Measurements from ENCODE around the gene FGFR1OP2.
A peak's percentile ranks its signal among the peaks of the same experiment; 100 is the strongest.
"Not testable (repeated sequence)": the region's sequence is repeated elsewhere in the genome, so short reads cannot be mapped to it uniquely, and the experiment has no call there.

The FGFR1OP2 gene

DNA sequence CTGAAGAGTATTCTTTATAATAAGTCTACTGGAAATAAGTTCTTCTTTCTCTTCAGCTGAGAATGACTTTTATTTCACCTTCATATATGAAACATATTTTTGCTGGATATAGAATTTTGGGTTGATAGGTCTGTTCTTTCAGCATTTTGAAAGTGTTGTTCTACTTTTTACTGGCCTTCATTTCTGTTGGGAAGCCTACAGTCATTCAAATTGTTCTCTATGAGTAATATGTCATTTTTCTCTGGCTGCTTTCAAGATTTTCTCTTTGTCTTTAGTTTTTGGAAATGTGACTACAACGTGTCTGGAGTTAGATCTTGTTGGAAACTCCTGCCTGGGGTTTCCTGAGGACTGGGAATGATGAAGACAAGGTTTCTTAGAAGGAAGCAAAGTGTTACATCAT is 10.0 kb downstream of the FGFR1OP2 start:
- no peak for DNase-seq

DNA sequence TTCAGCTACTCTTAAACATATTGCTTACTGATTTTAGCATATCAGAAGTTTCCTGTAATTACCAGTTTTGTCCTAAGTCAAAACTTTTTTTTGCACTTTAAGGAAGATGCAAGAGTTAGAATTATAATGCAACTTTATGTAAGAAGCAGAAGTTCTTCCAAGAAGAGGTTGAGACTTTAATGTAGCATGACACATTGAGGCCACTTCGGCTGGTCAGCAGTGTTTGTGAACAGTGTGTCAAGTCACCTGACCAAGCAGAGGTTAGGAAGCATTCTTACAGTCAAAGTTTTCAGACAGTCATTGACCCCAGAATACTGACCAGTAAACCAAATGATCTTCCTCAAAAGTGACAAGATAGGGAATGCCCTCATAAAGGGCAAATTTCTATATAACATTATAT is 15.2 kb downstream of the FGFR1OP2 start:
- DNase-seq = no peak

DNA sequence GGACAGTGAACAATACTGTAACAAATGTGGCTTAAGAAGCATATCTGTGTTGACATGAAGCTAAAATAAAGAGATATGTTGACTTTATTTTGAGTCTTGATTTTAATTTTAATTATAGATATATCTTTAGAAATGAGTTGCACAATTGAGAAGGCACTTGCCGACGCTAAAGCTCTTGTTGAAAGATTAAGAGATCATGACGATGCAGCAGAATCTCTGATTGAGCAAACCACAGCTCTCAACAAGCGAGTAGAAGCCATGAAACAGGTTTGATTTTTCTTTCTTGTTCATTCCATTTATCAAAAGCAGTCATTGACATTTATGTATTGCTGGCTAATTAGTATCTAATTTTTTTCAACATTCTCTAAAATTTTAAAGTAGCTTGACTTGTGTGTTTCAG is 15.8 kb downstream of the FGFR1OP2 start:
- no peak for DNase-seq

DNA sequence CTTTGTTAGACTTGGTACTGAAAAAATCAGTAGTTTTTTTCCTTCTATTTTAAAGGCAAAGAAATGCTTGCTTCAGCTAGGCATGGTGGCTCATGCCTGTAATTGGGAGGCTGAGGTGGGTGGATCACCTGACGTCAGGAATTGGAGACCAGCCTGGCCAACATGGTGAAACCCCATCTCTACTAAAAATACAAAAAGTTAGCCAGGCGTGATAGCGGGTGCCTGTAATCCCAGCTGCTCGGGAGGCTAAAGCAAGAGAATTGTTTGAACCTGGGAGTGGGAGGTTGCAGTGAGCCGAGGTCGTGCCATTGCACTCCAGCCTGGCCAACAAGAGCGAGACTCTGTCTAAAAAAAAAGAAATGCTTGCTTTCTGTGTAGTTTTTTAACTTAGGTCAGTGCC is 23.1 kb downstream of the FGFR1OP2 start:
- not testable (repeated sequence) for DNase-seq

DNA sequence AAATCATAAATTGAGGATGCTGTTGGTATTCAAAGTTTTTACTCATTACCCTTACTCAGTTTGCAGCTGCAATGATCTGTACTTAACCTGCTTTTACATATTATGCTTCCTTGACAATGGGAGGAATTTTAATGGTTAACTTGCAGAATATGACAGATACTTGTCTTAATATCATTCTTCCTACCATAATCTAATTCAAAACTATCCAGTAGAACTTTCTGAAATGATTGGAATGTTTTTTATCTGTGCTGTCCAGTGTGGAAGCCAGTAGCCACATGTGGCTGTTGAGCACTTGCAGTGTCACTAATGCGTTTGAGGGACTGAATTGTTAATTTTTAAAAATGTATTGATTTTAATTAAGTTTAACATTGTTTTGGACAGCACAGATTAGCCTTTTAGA is 23.5 kb downstream of the FGFR1OP2 start:
- DNase-seq = no peak

DNA sequence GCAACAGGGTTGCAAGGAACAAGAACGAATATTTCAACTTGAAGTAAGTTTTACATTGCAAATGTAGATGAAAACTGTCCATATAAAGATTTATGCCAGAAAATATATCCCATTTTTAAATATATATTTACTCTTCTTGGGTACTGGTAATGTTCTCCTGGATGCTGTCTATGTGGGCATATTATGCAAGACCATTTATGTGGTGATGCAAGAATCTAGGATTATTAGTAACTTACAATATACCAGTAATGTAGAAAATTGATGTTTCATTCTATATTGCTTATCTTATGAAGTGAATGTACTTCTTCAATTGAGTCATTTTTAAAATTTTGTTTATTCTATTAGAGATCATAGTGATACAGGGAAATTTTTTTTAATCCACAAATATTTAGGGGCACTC is 25.1 kb downstream of the FGFR1OP2 start:
- DNase-seq = no peak

DNA sequence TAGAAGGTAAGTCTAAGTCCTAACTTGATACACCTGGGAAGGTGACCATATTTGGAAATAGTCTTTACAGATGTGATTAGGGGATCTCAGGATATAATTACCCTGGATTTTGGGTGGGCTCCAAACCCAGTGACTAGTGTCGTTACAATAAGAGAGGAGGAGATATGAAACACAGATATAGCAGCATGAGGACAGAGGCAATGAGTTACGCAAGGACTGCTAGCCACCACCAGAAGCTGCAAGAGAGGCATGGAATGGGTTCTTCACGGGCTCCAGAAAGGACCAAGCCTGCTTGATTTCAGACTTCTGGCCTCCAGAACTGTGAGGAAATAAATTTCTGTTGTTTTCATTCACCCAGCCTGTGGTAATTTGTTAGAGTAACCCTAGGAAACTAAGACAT is 28.6 kb downstream of the FGFR1OP2 start:
- DNase-seq = no peak

DNA sequence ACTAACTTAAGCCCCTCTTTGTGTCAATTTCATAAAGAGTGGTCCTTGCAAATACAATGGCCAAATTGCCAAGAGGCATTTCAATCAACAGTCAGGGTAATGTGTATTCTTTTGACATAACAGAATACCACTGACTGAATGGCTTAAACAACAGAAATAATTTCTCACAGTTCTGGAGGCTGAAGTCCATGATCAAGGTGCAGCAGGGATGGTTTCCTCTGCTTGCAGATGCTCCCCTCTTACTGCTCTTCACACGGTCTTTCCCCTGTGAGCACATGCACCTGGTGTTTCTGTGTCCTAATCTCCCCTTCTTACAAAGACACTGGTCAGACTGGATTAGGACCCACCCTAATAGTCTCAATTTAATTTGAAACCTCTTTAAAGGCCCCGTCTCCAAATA is 31.9 kb downstream of the FGFR1OP2 start:
- DNase-seq = no peak

DNA sequence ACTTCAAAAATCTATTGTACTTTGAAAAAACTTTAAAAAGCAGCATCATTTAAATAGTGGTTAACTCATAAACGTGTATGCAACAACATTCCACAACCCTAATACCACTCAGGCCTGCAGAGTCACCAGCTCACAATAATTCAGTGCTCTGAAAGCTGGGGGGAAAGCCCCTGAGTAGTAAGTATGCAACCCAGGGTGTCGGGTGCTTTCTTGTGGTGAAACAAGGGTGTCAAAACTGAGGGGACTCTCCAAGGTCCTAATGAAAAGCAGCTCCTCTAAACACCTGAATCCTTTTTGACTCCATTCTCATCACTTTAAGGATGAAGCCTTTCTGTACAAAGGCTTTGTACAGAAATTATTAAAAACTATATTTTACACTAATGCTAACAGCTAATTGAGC is 33.7 kb downstream of the FGFR1OP2 start:
- peak; percentile 40 for DNase-seq

DNA sequence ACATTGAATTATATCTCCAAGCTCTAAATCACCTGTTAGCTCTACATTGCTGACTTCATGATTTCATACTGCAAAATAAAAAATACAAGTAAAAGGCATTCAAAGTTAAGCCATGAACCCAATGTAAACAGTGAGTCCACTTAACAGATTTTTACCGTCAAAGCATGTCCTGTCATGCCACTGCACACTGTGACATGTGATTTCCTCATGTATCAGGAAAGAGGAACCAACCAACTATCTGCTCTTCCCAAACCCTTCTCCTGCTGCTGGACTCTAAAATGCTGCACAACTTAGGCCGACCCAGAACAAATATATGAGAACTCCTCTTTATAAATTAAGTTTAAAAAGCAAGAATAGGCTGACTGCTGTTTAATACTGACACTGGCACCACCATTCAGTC is 38.4 kb downstream of the FGFR1OP2 start:
- no peak for DNase-seq

DNA sequence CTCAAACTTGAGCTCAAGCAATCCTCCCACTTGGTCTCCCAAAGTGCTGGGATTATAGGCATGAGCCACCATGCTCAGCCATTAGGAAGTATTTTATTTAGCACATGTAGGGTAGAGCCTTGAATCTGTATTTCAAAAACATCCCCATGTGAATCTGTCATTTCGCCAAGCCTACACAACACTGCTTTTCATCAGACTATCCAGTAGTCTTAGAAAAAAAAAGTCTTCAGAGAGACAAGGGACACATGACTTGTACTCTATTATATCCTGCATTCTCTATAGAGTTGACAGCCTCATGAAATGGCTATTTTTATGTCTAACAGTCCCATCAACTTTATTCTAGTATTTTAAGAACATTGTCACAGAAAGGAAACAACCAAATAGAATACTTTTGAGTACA is 40.5 kb downstream of the FGFR1OP2 start:
- no peak for DNase-seq

DNA sequence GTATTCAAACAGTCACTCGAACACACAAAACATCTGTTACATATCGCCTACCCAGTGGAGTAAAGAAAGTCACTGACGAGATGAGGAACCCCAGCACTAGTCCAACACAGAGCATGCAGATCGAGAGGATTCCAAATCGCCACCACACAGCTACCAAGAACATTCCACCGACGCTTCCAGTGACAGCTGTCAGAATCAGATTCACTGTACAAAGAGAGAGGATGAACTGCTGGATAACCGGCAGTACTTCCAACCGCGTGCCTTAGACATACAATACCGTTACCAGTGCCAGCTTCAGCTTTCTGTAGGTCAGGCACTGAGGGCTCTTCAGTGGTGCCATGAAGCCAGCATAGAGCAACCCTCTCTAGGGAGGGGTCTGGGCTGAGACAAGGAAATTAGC is 41.5 kb downstream of the FGFR1OP2 start:
- no peak for DNase-seq

DNA sequence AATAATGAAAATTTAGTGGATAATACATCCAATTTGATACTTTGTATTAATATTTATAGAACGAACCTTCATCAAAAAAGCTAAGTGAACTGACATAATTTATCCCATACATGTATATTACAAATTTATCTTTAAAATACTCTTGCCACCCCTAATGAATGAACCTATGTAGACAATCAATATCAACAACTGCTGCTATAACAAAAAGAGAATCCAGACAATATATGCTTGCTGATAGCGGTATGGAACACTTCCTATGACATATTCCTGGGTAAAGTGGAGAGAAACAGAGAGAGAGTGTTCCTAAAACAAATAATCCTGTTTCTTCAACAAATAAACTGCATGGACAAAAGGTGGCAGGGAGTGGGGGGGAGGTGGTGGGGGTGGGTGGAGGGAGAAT is 44.6 kb downstream of the FGFR1OP2 start:
- DNase-seq = no peak

DNA sequence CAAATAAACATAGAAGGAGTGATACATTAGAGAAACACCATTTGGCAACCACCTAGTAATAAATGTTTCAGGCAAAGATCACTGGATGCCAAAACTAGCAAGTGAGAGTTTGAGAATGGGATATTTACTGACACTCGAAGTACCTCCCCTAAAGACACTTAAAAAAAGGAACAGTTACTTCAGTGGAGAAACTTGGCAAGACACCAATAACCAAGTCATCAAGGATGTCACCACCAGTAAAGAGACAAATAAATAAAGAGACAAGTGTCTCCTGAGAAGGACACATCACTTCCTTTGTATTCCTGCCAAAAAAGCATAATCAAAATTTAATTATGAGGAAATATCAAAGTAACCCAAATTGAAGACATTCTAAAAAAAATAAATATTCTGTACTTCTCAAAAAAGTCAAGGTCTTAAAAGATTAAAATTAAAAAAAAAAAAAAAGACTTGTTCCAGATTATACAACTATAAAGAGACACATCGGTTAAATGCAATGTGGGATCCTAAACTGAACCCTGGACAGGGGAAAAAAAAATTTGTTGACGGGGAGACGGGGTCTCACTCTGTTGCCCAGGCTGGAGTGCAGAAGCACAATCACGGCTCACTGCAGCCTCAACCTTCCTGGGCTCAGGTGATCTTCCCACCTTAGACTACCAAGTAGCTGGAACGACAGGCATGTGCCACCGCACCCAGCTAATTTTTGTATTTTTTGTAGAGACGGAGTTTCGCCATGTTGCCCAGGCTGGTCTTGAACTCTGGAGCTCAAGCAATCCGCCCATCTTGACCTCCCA is 49.6 kb downstream of the FGFR1OP2 start:
- DNase-seq = no peak

DNA sequence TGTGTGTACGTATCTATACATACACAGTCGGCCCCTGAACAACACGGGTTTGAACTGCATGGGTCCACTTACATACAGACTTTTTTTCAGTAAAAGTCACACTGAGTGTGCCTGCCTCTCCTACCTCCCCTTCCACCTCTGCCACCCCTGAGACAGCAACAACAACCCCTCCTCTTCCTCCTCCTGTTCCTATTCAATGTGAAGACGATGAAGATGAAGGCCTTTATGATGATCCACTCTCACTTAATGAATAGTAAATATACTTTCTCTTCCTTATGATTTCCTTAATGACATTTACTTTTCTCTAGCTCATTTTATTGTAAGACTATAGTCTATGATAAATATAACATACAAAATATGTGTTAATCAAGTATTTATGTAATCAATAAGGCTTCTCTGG is 50.4 kb downstream of the FGFR1OP2 start:
- DNase-seq = no peak

DNA sequence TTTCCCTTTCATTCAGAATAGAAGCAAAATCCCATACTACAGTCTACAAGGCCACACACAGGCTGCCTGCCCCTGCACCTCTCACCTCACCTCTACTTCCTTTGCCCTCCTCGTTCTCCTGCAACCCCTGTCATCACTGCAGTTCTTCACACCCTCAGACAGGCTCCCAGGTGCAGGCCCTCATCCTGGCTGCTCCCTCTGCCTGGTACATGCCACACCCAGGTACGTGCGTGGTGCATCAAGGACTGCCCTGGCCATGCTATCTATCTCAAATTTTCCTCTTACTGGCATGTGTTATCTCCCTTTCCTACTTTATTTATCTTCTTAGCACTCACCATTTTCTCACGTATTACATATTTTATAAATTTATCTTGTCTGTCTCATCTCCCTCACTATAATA is 51.6 kb downstream of the FGFR1OP2 start:
- DNase-seq = no peak

DNA sequence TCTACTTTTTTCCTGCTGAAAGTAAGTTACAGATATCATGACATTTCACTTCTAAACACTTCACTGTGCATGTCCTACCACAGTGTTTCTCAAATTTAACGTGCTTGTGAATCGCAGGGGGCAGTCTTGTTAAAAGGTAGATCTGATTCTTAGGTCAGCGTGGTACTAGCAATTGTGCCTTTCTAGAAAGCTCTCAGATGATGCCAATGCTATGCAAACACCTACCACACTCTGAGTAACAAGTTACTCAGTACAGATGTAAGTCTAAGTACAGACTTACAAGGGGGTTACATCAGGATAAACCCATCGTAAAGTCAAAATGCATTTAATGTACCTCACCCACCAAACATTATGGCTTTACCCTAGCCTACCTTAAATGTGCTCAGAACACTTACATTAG is 53.6 kb downstream of the FGFR1OP2 start:
- no peak for DNase-seq

DNA sequence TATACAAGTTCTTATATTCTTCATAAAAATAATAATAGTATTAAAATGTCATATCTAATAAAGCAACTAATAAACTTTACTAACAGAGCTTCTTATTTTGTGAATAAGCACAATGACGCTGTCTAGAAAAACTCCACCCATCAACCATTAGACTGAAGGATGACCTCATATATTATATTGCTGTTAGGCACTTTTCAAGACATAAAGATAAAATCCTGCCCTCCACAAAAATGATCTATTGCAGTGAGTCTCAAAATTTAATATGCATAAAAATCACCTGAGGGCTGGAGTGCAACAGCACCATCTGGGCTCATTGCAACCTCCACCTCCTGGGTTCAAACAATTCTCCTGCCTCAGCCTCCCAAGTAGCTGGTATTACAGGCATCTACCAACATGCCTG is 55.8 kb downstream of the FGFR1OP2 start:
- DNase-seq = no peak

DNA sequence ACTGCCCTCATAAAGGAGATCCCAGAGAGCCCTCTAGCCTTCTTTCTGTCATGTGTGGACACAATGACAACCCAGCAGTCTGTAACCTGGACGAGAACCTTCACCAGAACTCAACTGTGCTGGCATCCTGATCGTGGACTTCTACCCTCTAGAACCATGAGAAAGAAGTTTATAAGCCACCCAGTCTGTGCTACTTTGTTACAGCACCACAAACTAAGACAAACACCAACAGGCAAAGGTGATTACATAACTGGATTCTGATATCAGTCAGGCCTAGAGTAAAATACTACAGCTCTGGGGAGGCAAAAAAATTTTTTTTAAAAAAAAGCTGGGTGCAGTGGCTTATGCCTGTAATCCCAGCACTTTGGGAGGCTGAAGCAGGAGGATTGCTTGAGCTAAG is 57.4 kb downstream of the FGFR1OP2 start:
- no peak for DNase-seq

DNA sequence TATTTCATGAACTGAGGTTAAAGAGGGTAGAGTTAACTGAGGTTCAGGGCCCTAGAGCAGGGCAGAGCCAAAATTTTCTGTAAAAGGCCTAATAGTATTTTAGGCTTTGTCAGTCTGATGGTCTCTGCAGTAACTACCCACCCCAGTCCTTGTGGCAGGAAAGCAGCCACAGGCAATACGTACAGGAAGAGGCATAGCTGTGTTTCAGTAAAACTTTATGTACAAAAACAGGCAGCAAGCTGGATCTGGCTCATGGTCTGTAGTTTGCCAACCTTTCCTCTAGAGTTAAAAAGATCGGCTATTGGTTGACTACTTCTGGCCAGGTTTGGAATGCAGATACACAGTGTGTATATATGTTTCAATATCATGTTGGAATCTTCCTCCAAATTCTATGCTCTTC is 58.7 kb downstream of the FGFR1OP2 start:
- DNase-seq = no peak

DNA sequence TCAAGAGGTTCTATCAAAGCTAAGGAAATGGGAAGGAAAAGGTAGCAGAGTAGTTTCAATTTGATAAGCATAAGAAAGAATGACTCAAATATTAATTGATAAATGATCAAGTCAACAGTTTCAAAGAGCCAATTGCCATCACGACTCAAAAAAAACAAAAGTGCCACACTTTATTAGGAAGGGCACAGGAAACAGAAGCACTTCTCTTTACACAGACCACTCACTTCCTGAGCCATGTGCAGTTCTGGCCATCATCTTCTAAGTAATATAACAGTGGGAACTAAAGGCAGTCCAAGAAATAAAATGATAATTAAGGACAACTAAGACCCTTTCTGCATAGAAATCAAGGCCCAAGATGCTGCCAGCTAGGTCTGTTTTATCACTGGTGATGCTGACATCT is 62.7 kb downstream of the FGFR1OP2 start:
- no peak for DNase-seq

DNA sequence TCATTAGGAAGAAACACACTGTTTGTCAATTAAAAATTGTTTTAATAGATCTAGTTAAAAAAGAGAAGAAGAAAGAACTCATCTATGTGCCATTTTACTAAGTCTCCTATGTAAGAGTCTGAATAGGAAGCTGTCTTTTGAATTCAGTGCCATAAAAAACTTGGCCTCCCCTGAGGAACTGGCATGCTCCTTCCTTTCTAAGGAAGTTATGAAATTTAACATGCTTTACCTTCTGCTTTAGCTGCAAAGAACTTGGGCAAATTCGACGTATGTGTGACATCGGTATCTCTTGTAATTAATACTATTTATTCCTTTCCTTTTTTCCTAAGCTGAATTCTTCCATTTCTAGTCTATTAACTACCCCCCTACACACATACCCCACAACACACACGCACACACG is 63.4 kb downstream of the FGFR1OP2 start:
- DNase-seq = no peak

DNA sequence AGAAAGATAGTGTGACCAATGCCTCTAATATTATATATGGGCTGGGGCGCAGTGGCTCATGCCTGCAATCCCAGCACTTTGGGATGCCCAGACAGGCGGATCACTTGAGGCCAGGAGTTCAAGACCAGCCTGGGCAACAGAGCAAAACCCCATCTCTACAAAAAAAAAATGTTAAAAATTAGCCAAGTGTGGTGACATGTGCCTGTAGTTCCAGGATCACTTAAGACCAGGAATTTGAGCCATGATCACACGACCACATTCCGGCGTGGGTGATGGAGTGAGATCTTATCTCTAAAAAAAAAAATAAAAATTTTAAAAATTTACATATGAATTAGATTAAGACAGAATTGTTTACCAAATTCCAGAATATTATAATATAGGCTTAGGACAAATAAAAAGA is 63.9 kb downstream of the FGFR1OP2 start:
- DNase-seq = no peak

DNA sequence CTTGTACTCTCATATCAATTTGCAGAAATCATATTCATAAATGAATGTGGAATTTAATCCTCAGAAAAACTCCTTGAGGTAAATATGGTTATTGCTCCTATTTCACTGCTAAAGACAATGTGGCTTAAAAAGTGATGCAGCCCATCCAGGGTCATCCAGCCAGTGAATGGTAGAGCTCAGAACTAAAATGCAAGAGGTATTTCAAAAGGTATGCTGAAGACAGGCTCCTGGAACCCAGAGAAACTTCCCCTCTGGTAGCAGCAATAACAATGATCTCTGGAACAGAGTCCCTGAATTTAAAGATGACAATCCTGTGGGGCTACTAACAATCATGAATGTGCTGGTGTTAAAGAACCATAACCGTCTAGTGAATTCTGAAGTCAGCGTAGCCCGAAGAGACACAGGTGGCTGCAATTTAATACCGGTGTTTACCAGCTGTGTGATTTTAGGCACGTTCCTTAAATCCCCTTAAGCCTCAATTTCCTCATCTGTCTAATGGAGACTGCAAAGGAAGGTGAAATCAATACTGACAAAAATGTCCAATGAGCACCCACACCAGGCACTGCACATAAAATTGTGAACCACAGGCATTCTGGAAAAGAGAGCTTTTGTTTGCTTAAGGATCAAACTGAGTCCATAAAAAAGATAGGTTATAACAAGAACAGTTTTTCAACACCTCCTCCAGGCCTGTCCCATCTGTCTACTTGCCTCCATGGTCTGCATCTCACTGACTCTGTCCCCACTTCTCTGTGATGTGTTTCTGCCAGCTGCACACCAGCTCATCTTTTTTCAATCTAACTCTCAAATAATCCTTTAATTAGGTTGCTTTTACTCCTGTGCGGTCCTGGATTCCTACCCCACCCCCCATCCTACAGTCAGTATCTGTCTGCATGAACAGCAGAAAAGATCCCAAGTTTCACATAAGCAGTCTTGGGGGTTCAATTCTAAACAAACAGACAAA is 65.4 kb downstream of the FGFR1OP2 start:
- no peak for DNase-seq
